H1 (cell line): ENCODE measurements around the gene IDUA. TPM values are rescaled to one million over a fixed set of nuclear protein-coding genes. Genes with fewer than 3 reads are reported as not detected.

Experiments used
- CTCF ChIA-PET: fragments of 300-600 bp; sonication (Branson Sonifier 250); formaldehyde crosslinking; loops from one replicate; lab custom pipeline; 2021; ENCODE audit not compliant: partially characterized antibody; lab: Charles Lee
- POLR2A ChIA-PET: fragments of 300-600 bp; sonication (Branson Sonifier 250); formaldehyde crosslinking; loops from one replicate; lab custom pipeline; 2021; ENCODE audit warnings: inconsistent platforms; ENCODE audit not compliant: partially characterized antibody; lab: Charles Lee
- DNase-seq, 2 experiments: peaks; one replicate each; pipeline versions ENCODE4 v3.0.0 to v3.0.0-alpha.2; 2010 to 2022; ENCODE audit warnings: low spot score in 2 of 2, low read depth in 1 of 2, mixed read lengths in 1 of 2
- FAIRE-seq: peaks from 2 replicates; lab custom pipeline; 2011; peaks lifted over from hg19 to GRCh38; lab: Jason Lieb, UNC
- H2AFZ ChIP-seq: 2 replicates; pipeline ENCODE4 v1.8.1; 2012; ENCODE audit warnings: low read length, inconsistent platforms
- H2AK5ac ChIP-seq: 2 replicates; pipeline ENCODE4 v1.6.1; 2013; ENCODE audit warnings: low read depth, low read length
- H2BK120ac ChIP-seq: replicated peaks from 2 replicates; pipeline ENCODE3; 2013; ENCODE audit warnings: low read depth, low read length, inconsistent platforms
- H2BK12ac ChIP-seq: 2 replicates; pipeline ENCODE4 v1.6.1; 2013; ENCODE audit warnings: low read depth, low read length
- H2BK15ac ChIP-seq: 2 replicates; pipeline ENCODE4 v1.6.1; 2013; ENCODE audit warnings: low read length
- H2BK20ac ChIP-seq: 2 replicates; pipeline ENCODE4 v1.6.1; 2013; ENCODE audit warnings: low read length
- H2BK5ac ChIP-seq: 2 replicates; pipeline ENCODE4 v1.6.1; 2013; ENCODE audit warnings: low read depth, low read length
- H3K14ac ChIP-seq: 2 replicates; pipeline ENCODE4 v1.6.1; 2013; ENCODE audit warnings: inconsistent platforms; ENCODE audit not compliant: insufficient read length
- H3K18ac ChIP-seq: 2 replicates; pipeline ENCODE4 v1.6.1; 2013; ENCODE audit warnings: low read length; ENCODE audit errors: extremely low read depth
- H3K23ac ChIP-seq: 2 replicates; pipeline ENCODE4 v1.6.1; 2013; ENCODE audit warnings: inconsistent platforms; ENCODE audit not compliant: insufficient read length
- H3K23me2 ChIP-seq: 2 replicates; pipeline ENCODE4 v1.6.1; 2013; ENCODE audit warnings: low read depth, low read length
- H3K27ac ChIP-seq: 2 replicates; pipeline ENCODE4 v1.6.1; 2011; ENCODE audit warnings: low read depth, low read length, inconsistent platforms
- H3K27me3 ChIP-seq, 4 experiments: replicated peaks in 1 of 4; 1 replicate in 1 of 4; 2 replicates in 3 of 4; pipeline versions ENCODE4 v1.6.1 to v1.8.1; 2011 to 2013; ENCODE audit warnings: low read length in 3 of 4, mild to moderate bottlenecking in 3 of 4, inconsistent platforms in 2 of 4, mixed read lengths in 2 of 4, moderate library complexity in 1 of 4; ENCODE audit not compliant: control insufficient read depth in 3 of 4, insufficient read depth in 3 of 4; ENCODE audit errors: extremely low read depth in 1 of 4
- H3K36me3 ChIP-seq, 4 experiments: 2 replicates each; pipeline versions ENCODE4 v1.6.1 to v1.8.1; 2011 to 2013; ENCODE audit warnings: mild to moderate bottlenecking in 4 of 4, low read length in 3 of 4, moderate library complexity in 2 of 4, control low read depth in 1 of 4, inconsistent platforms in 1 of 4; ENCODE audit not compliant: insufficient read depth in 4 of 4, control insufficient read depth in 2 of 4
- H3K4ac ChIP-seq: replicated peaks from 2 replicates; pipeline ENCODE3; 2013; ENCODE audit warnings: low read length, low read depth, mixed read lengths, inconsistent platforms; ENCODE audit not compliant: insufficient read length
- H3K4me1 ChIP-seq, 4 experiments: replicated peaks in 1 of 4; 1 replicate in 1 of 4; 2 replicates in 3 of 4; pipeline versions ENCODE4 v1.6.1 to v1.8.1; 2011 to 2013; ENCODE audit warnings: low read length in 3 of 4, inconsistent platforms in 2 of 4, mixed read lengths in 1 of 4; ENCODE audit not compliant: insufficient read depth in 4 of 4, control insufficient read depth in 3 of 4
- H3K4me2 ChIP-seq, 2 experiments: 2 replicates each; pipeline versions ENCODE4 v1.6.1 to v1.8.1; 2011 to 2013; ENCODE audit warnings: low read depth in 2 of 2, low read length in 2 of 2, control low read depth in 1 of 2, inconsistent platforms in 1 of 2, mild to moderate bottlenecking in 1 of 2; ENCODE audit not compliant: insufficient read depth in 1 of 2
- H3K4me3 ChIP-seq, 4 experiments: fragments of 200-600, 300-600 bp in 1 of 4; sonication (generic), shearing (Covaris generic), sonication (Bioruptor Twin) in 1 of 4; 2 replicates each; pipeline versions ENCODE4 v1.5.1 to v1.8.1; 2011 to 2016; ENCODE audit warnings: low read length in 4 of 4, low read depth in 3 of 4, control low read depth in 2 of 4, inconsistent platforms in 2 of 4, mild to moderate bottlenecking in 2 of 4, mixed read lengths in 1 of 4, moderate library complexity in 1 of 4; ENCODE audit not compliant: insufficient read depth in 2 of 4; ENCODE audit errors: extremely low read depth in 1 of 4
- H3K56ac ChIP-seq: replicated peaks from 2 replicates; pipeline ENCODE3; 2013; ENCODE audit warnings: low read depth, mild to moderate bottlenecking, mixed read lengths, low read length, inconsistent platforms; ENCODE audit not compliant: insufficient read length
- H3K79me1 ChIP-seq: 2 replicates; pipeline ENCODE4 v1.6.1; 2013; ENCODE audit warnings: low read depth, low read length, control low read depth
- H3K79me2 ChIP-seq, 2 experiments: 2 replicates each; pipeline versions ENCODE4 v1.6.1 to v1.8.1; 2012 to 2013; ENCODE audit warnings: low read length in 2 of 2, mild to moderate bottlenecking in 2 of 2, inconsistent platforms in 1 of 2; ENCODE audit not compliant: insufficient read depth in 2 of 2, control insufficient read depth in 1 of 2
- H3K9ac ChIP-seq, 4 experiments: replicated peaks in 1 of 4; 1 replicate in 1 of 4; 2 replicates in 3 of 4; pipeline versions ENCODE4 v1.6.1 to v1.8.1; 2011 to 2013; ENCODE audit warnings: low read depth in 3 of 4, low read length in 3 of 4, control low read depth in 2 of 4, mild to moderate bottlenecking in 2 of 4, moderate library complexity in 2 of 4, inconsistent platforms in 1 of 4; ENCODE audit errors: extremely low read depth in 1 of 4
- H3K9me3 ChIP-seq, 2 experiments: 2 replicates each; pipeline versions ENCODE4 v1.6.1 to v1.8.1; 2012 to 2013; ENCODE audit warnings: mild to moderate bottlenecking in 2 of 2, moderate library complexity in 2 of 2, control low read depth in 1 of 2, inconsistent platforms in 1 of 2, low read depth in 1 of 2, low read length in 1 of 2, mixed read lengths in 1 of 2; ENCODE audit not compliant: insufficient read depth in 2 of 2
- H4K20me1 ChIP-seq, 2 experiments: replicated peaks in 1 of 2; 2 replicates each; pipeline versions ENCODE3 to v1.8.1; 2011 to 2013; ENCODE audit warnings: inconsistent platforms in 2 of 2, low read length in 2 of 2, mild to moderate bottlenecking in 1 of 2; ENCODE audit not compliant: insufficient read depth in 2 of 2, control insufficient read depth in 1 of 2
- H4K5ac ChIP-seq: 2 replicates; pipeline ENCODE4 v1.6.1; 2013; ENCODE audit warnings: low read length, low read depth, mixed read lengths, inconsistent platforms; ENCODE audit not compliant: insufficient read length
- H4K8ac ChIP-seq: 2 replicates; pipeline ENCODE4 v1.8.0; 2013; ENCODE audit warnings: mild to moderate bottlenecking, moderate library complexity, low read length, inconsistent platforms; ENCODE audit not compliant: insufficient read depth; ENCODE audit errors: extremely low read depth
- H4K91ac ChIP-seq: replicated peaks from 2 replicates; pipeline ENCODE3; 2013; ENCODE audit warnings: low read length, mixed read lengths, inconsistent platforms; ENCODE audit not compliant: insufficient read length
- CHD2 ChIP-seq: IDR thresholded peaks from 2 replicates; pipeline ENCODE4 v1.6.1; 2012; ENCODE audit warnings: low read length, improper control_type of control experiment
- CTBP2 ChIP-seq: IDR thresholded peaks from 2 replicates; pipeline ENCODE4 v1.7.0; 2011; ENCODE audit warnings: borderline replicate concordance, mild to moderate bottlenecking, moderate library complexity, mixed read lengths, low read length; ENCODE audit not compliant: insufficient read depth, insufficient read length
- GABPA ChIP-seq: IDR thresholded peaks from 2 replicates; pipeline ENCODE4 v1.6.1; 2011; ENCODE audit warnings: mild to moderate bottlenecking, low read length, moderate library complexity, borderline replicate concordance; ENCODE audit not compliant: insufficient read depth
- HDAC2 ChIP-seq, 2 experiments: fragments of 300-600 bp in 1 of 2; sonication (generic) in 1 of 2; IDR thresholded peaks; 2 replicates each; pipeline ENCODE4 v1.6.1; 2011 to 2012; ENCODE audit warnings: low read depth in 2 of 2, low read length in 2 of 2, mild to moderate bottlenecking in 2 of 2, moderate library complexity in 2 of 2, borderline replicate concordance in 1 of 2, inconsistent platforms in 1 of 2
- HDAC6 ChIP-seq: IDR thresholded peaks from one replicate; pipeline ENCODE4 v1.7.1; 2012; ENCODE audit warnings: low read depth, mild to moderate bottlenecking, inconsistent platforms, low read length, moderate library complexity
- PHF8 ChIP-seq: fragments of 200-600 bp; sonication (generic); conservative IDR thresholded peaks from 2 replicates; pipeline ENCODE4 v1.7.1; 2012; ENCODE audit warnings: low read depth, mild to moderate bottlenecking, inconsistent platforms, low read length, moderate library complexity
- POLR2AphosphoS5 ChIP-seq: IDR thresholded peaks from 2 replicates; pipeline ENCODE4 v1.6.1; 2011; ENCODE audit warnings: low read depth, low read length
- SRF ChIP-seq: IDR thresholded peaks from 2 replicates; pipeline ENCODE4 v1.6.1; 2011; ENCODE audit warnings: mild to moderate bottlenecking, low read depth, low read length, moderate library complexity
- ZNF274 ChIP-seq: IDR thresholded peaks from 2 replicates; pipeline ENCODE4 v1.7.0; 2012; ENCODE audit warnings: low read length, borderline replicate concordance; ENCODE audit errors: extremely low read depth
- WGBS, 2 experiments: shearing (Covaris generic) in 1 of 2; methylation state at CpG; one replicate each; pipeline versions ENCODE4 v1.1.6 to v1.1.7; 2013 to 2015; ENCODE audit warnings: low lambda C conversion rate in 2 of 2, mixed read lengths in 2 of 2, inconsistent platforms in 1 of 2, low coverage in 1 of 2, missing lambda C conversion rate in 1 of 2; ENCODE audit not compliant: insufficient replicate concordance in 2 of 2, insufficient coverage in 1 of 2, insufficient read length in 1 of 2; ENCODE audit errors: extremely low coverage in 1 of 2, missing lambda C conversion rate in 1 of 2; 5-methylcytosine and 5-hydroxymethylcytosine counted together
- polyA plus RNA-seq, 7 experiments: library from polyadenylated mRNA; depleted of rRNA in 3 of 7; stranded (reverse) in 5 of 7; unstranded in 2 of 7; fragments of >200 nt in 5 of 7; fragments of 200-250 nt in 2 of 7; gene quantifications; 1 replicate in 5 of 7; 2 replicates in 1 of 7; 4 replicates in 1 of 7; pipeline versions ENCODE4 v1.2.1 to v1.2.3, GENCODE V29; 2011 to 2013; ENCODE audit warnings: missing spikeins in 2 of 7, mixed read lengths in 2 of 7
- total RNA-seq: library from RNA; stranded (reverse); fragmentation: NEBNext Ultra II Directional; extraction: Animal tissue kit (Norgen Biotek cat#: 25700); gene quantifications from 2 replicates; pipeline ENCODE4 v1.2.1, GENCODE V29; 2021
- TF ChIP-seq, protein P1 (sequence below): IDR thresholded peaks from 2 replicates; pipeline ENCODE4 v1.6.1; 2011; ENCODE audit warnings: low read length, improper control_type of control experiment

IDUA gene
- total and polyA plus RNA-seq, 2 of the 8 experiments (the other 6 are each of a cell fraction or from before 2014, with no cell fraction given): 2.8 to 4.8 TPM

DNA sequence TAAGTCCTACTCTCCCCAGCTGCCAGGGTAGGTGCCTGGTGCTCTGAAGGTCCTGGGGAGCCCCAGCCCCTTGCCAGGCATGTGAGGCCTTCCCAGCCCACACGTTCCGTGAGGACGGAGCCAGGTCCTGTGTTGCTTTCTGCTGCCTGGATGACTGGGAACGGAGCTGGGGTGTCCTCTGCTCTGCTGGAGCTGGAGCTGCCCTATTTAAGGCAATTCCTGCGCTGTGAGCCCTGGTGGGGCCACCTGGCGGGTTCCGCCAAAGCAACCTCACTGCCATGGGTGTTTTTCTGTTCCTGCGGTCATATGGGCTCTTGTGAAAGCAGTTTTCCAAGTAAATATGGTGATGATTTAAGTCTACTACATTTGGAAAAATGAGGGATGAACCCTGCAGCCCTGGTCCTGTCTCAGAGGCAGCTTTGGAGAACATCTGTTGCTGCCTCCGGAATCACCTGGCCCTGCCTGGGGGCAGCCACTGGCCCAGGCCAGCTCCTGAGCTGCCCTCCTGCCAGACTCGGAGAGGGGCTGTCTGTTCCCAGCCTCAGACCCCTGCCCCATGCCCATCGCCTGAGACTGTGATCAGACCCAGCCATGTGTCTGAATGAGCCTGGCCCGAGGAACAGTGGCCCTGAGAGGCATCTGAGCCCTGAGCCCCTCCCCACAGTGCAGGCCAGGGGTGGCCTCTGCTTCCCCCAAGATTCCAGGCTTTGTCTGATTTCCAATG is 57.8 kb downstream of the IDUA start:
- 85% methylated on average over 12 of the region's 12 CpGs; no CpG with 5 or more reads in 1 of the 2 experiments for WGBS, 2 experiments
- Histone ChIP-seq H3K4me1 (peaks cover 0 to 19% (median 13%) of the 10 kb centered on the region in 4 experiments; a peak in 6 of 7 replicates), H3K36me3 (no peaks in the 10 kb centered on the region), H2BK120ac (no peak overlapping the region), H2BK15ac (peak overlapping the region; percentile 94), H3K4me2 (no peak overlapping the region), H4K5ac (no peak overlapping the region), H2BK5ac (peak overlapping the region; percentile 92; the same call in 1 of the 2 replicates), H3K27me3 (peaks cover 0 to 6% (median 4%) of the 10 kb centered on the region in 4 experiments; a peak in 3 of 7 replicates), H3K14ac (no peak overlapping the region), H2BK20ac (peak overlapping the region; percentile 62), H2BK12ac (peak overlapping the region; percentile 93), H3K4ac (peak overlapping the region; percentile 89), H3K18ac (peak overlapping the region; percentile 75), H4K8ac (peak overlapping the region; percentile 68; the same call in 1 of the 2 replicates), H3K23me2 (peaks cover 14% of the 10 kb centered on the region), H3K9ac (no peak overlapping the region; a peak in 1 of 7 replicates), H3K9me3 (no peaks in the 10 kb centered on the region), H3K27ac (no peak overlapping the region), H3K4me3 (no peak overlapping the region), H3K56ac (no peak overlapping the region), H3K79me1 (no peaks in the 10 kb centered on the region), H3K79me2 (no peaks in the 10 kb centered on the region), H2AK5ac (peak overlapping the region; percentile 90; the same call in 1 of the 2 replicates), H2AFZ (no peak overlapping the region), H4K91ac (peak overlapping the region; percentile 55), H3K23ac (no peak overlapping the region), H4K20me1 (peaks cover 0 to 2% of the 10 kb centered on the region in 2 experiments)
- FAIRE-seq (no peak), DNase-seq (no peak)
- POLR2A ChIA-PET: interaction anchor here (1.3 kb wide), 1 partner anchor 10 kb away, joined by 5 read pairs; no protein-coding TSS in a partner anchor
- CTCF ChIA-PET: interaction anchor here (0.7 to 1.1 kb wide), 3 partner anchors 9 to 29 kb away, joined by 3 to 4 read pairs (median 3); no protein-coding TSS in a partner anchor
- TF ChIP-seq PHF8 (no peak), GABPA (no peak), SRF (no peak), ZNF274 (no peak), POLR2AphosphoS5 (no peak), HDAC2 (IDR thresholded peaks at IDR 0.05; ENCODE audit: borderline replicate concordance in 1 of 2, low read depth in 2 of 2, low read length in 2 of 2) (no peak), HDAC6 (no peak), CTBP2 (no peak), CHD2 (no peak)
- TF ChIP-seq, protein P1, sequence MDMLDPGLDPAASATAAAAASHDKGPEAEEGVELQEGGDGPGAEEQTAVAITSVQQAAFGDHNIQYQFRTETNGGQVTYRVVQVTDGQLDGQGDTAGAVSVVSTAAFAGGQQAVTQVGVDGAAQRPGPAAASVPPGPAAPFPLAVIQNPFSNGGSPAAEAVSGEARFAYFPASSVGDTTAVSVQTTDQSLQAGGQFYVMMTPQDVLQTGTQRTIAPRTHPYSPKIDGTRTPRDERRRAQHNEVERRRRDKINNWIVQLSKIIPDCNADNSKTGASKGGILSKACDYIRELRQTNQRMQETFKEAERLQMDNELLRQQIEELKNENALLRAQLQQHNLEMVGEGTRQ: no peak
